HepG2 (cell line): ENCODE measurements around the gene JADE2. TPM values are rescaled to one million over a fixed set of nuclear protein-coding genes. Genes with fewer than 3 reads are reported as not detected.

Experiments
- CCDC6 ChIP-seq: sonication (generic); formaldehyde crosslinking; IDR thresholded peaks from 2 replicates; pipeline ENCODE4 v1.8.1; 2022; ENCODE audit warnings: mild to moderate bottlenecking, missing genetic modification reagents, moderate library complexity
- ELF3 ChIP-seq: IDR thresholded peaks from 2 replicates; pipeline ENCODE4 v1.6.1; 2016; ENCODE audit warnings: missing genetic modification reagents, missing compliant biosample characterization
- ERF ChIP-seq: IDR thresholded peaks from 2 replicates; pipeline ENCODE4 v1.6.1; 2018; ENCODE audit warnings: missing biosample characterization, missing genetic modification reagents
- FOXO1 ChIP-seq: sonication (generic); formaldehyde crosslinking; IDR thresholded peaks from 2 replicates; pipeline ENCODE4 v1.4.0; 2020; ENCODE audit warnings: missing genetic modification reagents
- GTF3A ChIP-seq: sonication (generic); formaldehyde crosslinking; conservative IDR thresholded peaks from 2 replicates; pipeline ENCODE4 v1.4.0; 2020; ENCODE audit warnings: mild to moderate bottlenecking, missing genetic modification reagents
- HNRNPUL1 ChIP-seq: fragments of 200-400 bp; formaldehyde crosslinking; IDR thresholded peaks from 2 replicates; pipeline ENCODE4 v1.6.1; 2017; ENCODE audit warnings: low read depth, mild to moderate bottlenecking, low read length, moderate library complexity
- KLF6 ChIP-seq: IDR thresholded peaks from 2 replicates; pipeline ENCODE4 v1.8.0; 2016; ENCODE audit warnings: missing biosample characterization, missing genetic modification reagents
- MAX ChIP-seq: IDR thresholded peaks from 2 replicates; pipeline ENCODE4 v1.6.1; 2012; ENCODE audit warnings: inconsistent platforms
- MNT ChIP-seq: fragments of 450-650 bp; IDR thresholded peaks from 2 replicates; pipeline ENCODE4 v1.6.1; 2016
- MXI1 ChIP-seq: IDR thresholded peaks from 3 replicates; pipeline ENCODE4 v1.6.1; 2012; ENCODE audit warnings: low read depth, low read length, inconsistent platforms, borderline replicate concordance
- PHF5A ChIP-seq: IDR thresholded peaks from one replicate; pipeline ENCODE4 v1.6.1; 2018; ENCODE audit warnings: low read depth, missing genetic modification reagents; ENCODE audit not compliant: unreplicated experiment
- PRDM10 ChIP-seq: sonication (generic); formaldehyde crosslinking; IDR thresholded peaks from 2 replicates; pipeline ENCODE4 v1.4.0; 2020; ENCODE audit warnings: low read depth, missing genetic modification reagents
- RAD21 ChIP-seq: fragments of 450-650 bp; formaldehyde crosslinking; IDR thresholded peaks from 2 replicates; pipeline ENCODE4 v1.5.0; 2020; ENCODE audit warnings: mild to moderate bottlenecking
- SRSF1 ChIP-seq: fragments of 200-400 bp; formaldehyde crosslinking; optimal IDR thresholded peaks from 2 replicates; pipeline ENCODE3; 2017; ENCODE audit warnings: mild to moderate bottlenecking, low read depth, low read length, moderate library complexity
- TBL1XR1 ChIP-seq: fragments of 150-350 bp; IDR thresholded peaks from 2 replicates; pipeline ENCODE4 v1.6.1; 2014; ENCODE audit warnings: borderline replicate concordance, low read length; ENCODE audit not compliant: partially characterized antibody
- XRCC5 ChIP-seq: fragments of 200-400 bp; formaldehyde crosslinking; optimal IDR thresholded peaks from 2 replicates; pipeline ENCODE3; 2017; ENCODE audit warnings: mild to moderate bottlenecking, low read length
- ZBTB44 ChIP-seq: sonication (generic); formaldehyde crosslinking; IDR thresholded peaks from 2 replicates; pipeline ENCODE4 v1.4.0; 2020; ENCODE audit warnings: missing genetic modification reagents
- ZFP82 ChIP-seq: sonication (generic); formaldehyde crosslinking; IDR thresholded peaks from 2 replicates; pipeline ENCODE4 v1.5.1; 2020; ENCODE audit warnings: mild to moderate bottlenecking, missing genetic modification reagents, borderline replicate concordance
- ZFY ChIP-seq: sonication (generic); formaldehyde crosslinking; IDR thresholded peaks from 2 replicates; pipeline ENCODE4 v1.4.0; 2020; ENCODE audit warnings: missing genetic modification reagents
- ZNF234 ChIP-seq: sonication (generic); formaldehyde crosslinking; conservative IDR thresholded peaks from 2 replicates; pipeline ENCODE4 v1.5.1; 2020; ENCODE audit warnings: mild to moderate bottlenecking, missing genetic modification reagents
- ZNF484 ChIP-seq: sonication (generic); formaldehyde crosslinking; IDR thresholded peaks from 2 replicates; pipeline ENCODE4 v1.5.1; 2020; ENCODE audit warnings: mild to moderate bottlenecking, low read depth, missing genetic modification reagents, borderline replicate concordance
- ZNF709 ChIP-seq: sonication (generic); formaldehyde crosslinking; IDR thresholded peaks from 2 replicates; pipeline ENCODE4 v1.5.0; 2020; ENCODE audit warnings: mild to moderate bottlenecking, missing genetic modification reagents
- ZNF766 ChIP-seq: sonication (generic); formaldehyde crosslinking; IDR thresholded peaks from 2 replicates; pipeline ENCODE4 v1.5.0; 2020; ENCODE audit warnings: missing genetic modification reagents, borderline replicate concordance
- ZNF773 ChIP-seq: sonication (generic); formaldehyde crosslinking; IDR thresholded peaks from 2 replicates; pipeline ENCODE4 v1.4.0; 2020; ENCODE audit warnings: missing genetic modification reagents, borderline replicate concordance
- polyA plus RNA-seq, 8 experiments: library from polyadenylated mRNA; depleted of rRNA in 3 of 8; stranded (reverse) in 7 of 8; unstranded in 1 of 8; fragments of >200 nt; fragmentation: Illumina TruSeq in 4 of 8; extraction: Trizol in 4 of 8; gene quantifications; 2 replicates each; pipeline versions ENCODE4 v1.2.1 to v1.2.3, GENCODE V29; 2011 to 2016; ENCODE audit warnings: low read depth in 4 of 8, missing spikeins in 1 of 8, mixed read lengths in 1 of 8; ENCODE audit not compliant: insufficient read depth in 1 of 8
- total RNA-seq, 5 experiments: library from RNA; depleted of rRNA; stranded (reverse); fragments of >200 nt; fragmentation: Illumina TruSeq; extraction: Trizol; gene quantifications; 2 replicates each; pipeline ENCODE4 v1.2.3, GENCODE V29; 2016; ENCODE audit warnings: low read depth in 1 of 5

The JADE2 gene
- total and polyA plus RNA-seq, 2 of the 13 experiments (the other 11 are each of a cell fraction or from before 2014, with no cell fraction given) = 7.5 to 15.1 TPM

GRCh38 chr5:134526483-134527155 is 1.1 kb downstream of the JADE2 start (continued):
- TF ChIP-seq PRDM10 (CRISPR knock-in tag) (0 out of 2 replicates have a peak, but pooled peaks have one; percentile 27), SRSF1 (no peak), ZBTB44 (CRISPR knock-in tag) (peak; percentile 23; the same call in 1 of the 2 replicates), ZNF234 (CRISPR knock-in tag) (0 out of 2 replicates have a peak, but pooled peaks have one; percentile 83), ZFP82 (peak; percentile 94; the same call in 1 of the 2 replicates), PHF5A (peak; percentile 12), HNRNPUL1 (peak; percentile 49; the same call in 1 of the 2 replicates), MAX (peak; percentile 88), XRCC5 (peak; percentile 10), ZNF484 (CRISPR knock-in tag) (no peak), ERF (peak; percentile 66), TBL1XR1 (no peak), FOXO1 (CRISPR knock-in tag) (peak; percentile 78), GTF3A (CRISPR knock-in tag) (no peak), KLF6 (CRISPR knock-in tag) (peak; percentile 87; the same call in 1 of the 2 replicates), ZFY (CRISPR knock-in tag) (peak; percentile 62), ELF3 (CRISPR knock-in tag) (peak; percentile 41; the same call in 1 of the 2 replicates), CCDC6 (0 out of 2 replicates have a peak, but pooled peaks have one; percentile 8), ZNF773 (peak; percentile 70; the same call in 1 of the 2 replicates), MNT (peak; percentile 32; the same call in 1 of the 2 replicates), ZNF709 (CRISPR knock-in tag) (peak; percentile 83; the same call in 1 of the 2 replicates), ZNF766 (CRISPR knock-in tag) (no peak; the same call in 1 of the 2 replicates), MXI1 (0 out of 3 replicates have a peak, but pooled peaks have one; percentile 16), RAD21 (CRISPR knock-in tag) (peak; percentile 32; the same call in 1 of the 2 replicates)
